PC-3 (cell line): ENCODE results near the gene TMEM143. TPM values are rescaled to one million over a fixed set of nuclear protein-coding genes. Genes with fewer than 3 reads are reported as not detected.

ENCODE experiments used
- ATAC-seq: fragments of 200-7000 bp; cut with Tn5 transposase; 2 replicates; pipeline ENCODE4 v1.9.1; 2020; ENCODE audit warnings: mild to moderate bottlenecking, moderate library complexity
- BruUV-seq: library from RNA; stranded (reverse); fragments of 400-500 nt; replicated peaks from 2 replicates; lab custom pipeline; 2021; lab: Mats Ljungman, UMichigan
- CTCF ChIA-PET: fragments of 300-600 bp; sonication (Branson Sonifier 250); formaldehyde crosslinking; loops from one replicate; lab custom pipeline; 2022; ENCODE audit warnings: antibody characterized with exemption; lab: Charles Lee
- POLR2A ChIA-PET: fragments of 300-600 bp; sonication (Branson Sonifier 250); formaldehyde crosslinking; loops from one replicate; lab custom pipeline; 2022; ENCODE audit warnings: antibody characterized with exemption; ENCODE audit not compliant: unreplicated experiment; lab: Charles Lee
- DNase-seq: peaks from one replicate; pipeline ENCODE4 v3.0.0-alpha.2; 2015
- H2AFZ ChIP-seq: fragments of 300-600 bp; sonication (generic); 2 replicates; pipeline ENCODE4 v1.6.0; 2016; ENCODE audit warnings: antibody characterized with exemption, low read length
- H3F3A ChIP-seq: fragments of 300-600 bp; sonication (generic); one replicate; pipeline ENCODE4 v1.6.0; 2017; ENCODE audit warnings: antibody characterized with exemption, low read length, control low read depth, mild to moderate bottlenecking; ENCODE audit not compliant: unreplicated experiment
- H3K27ac ChIP-seq: fragments of 300-600 bp; sonication (generic); 2 replicates; pipeline ENCODE4 v1.5.1; 2016; ENCODE audit warnings: mild to moderate bottlenecking, low read length
- H3K27me3 ChIP-seq: fragments of 300-600 bp; sonication (generic); 2 replicates; pipeline ENCODE4 v1.6.1; 2016; ENCODE audit warnings: low read length, mixed read lengths
- H3K36me3 ChIP-seq: fragments of 300-600 bp; sonication (generic); 2 replicates; pipeline ENCODE4 v1.6.1; 2016; ENCODE audit warnings: low read depth, mixed run types, low read length, mixed read lengths
- H3K4me1 ChIP-seq: fragments of 300-600 bp; sonication (generic); 2 replicates; pipeline ENCODE4 v1.5.1; 2016; ENCODE audit warnings: low read length; ENCODE audit not compliant: insufficient read depth
- H3K4me2 ChIP-seq: fragments of 300-600 bp; sonication (generic); 2 replicates; pipeline ENCODE4 v1.6.0; 2016; ENCODE audit warnings: low read length
- H3K4me3 ChIP-seq: fragments of 300-600 bp; sonication (generic); 2 replicates; pipeline ENCODE4 v1.5.1; 2016; ENCODE audit warnings: mild to moderate bottlenecking, low read length, mixed read lengths
- H3K79me2 ChIP-seq: fragments of 300-600 bp; sonication (generic); 2 replicates; pipeline ENCODE4 v1.6.1; 2017; ENCODE audit warnings: low read length, mixed read lengths
- H3K9ac ChIP-seq: fragments of 300-600 bp; sonication (generic); 2 replicates; pipeline ENCODE4 v1.6.0; 2016; ENCODE audit warnings: mild to moderate bottlenecking, low read length
- H3K9me2 ChIP-seq: fragments of 300-600 bp; sonication (generic); replicated peaks from 2 replicates; pipeline ENCODE4 v1.6.1; 2016; ENCODE audit warnings: mixed run types, low read length, mixed read lengths
- H3K9me3 ChIP-seq: fragments of 300-600 bp; sonication (generic); 2 replicates; pipeline ENCODE4 v1.6.1; 2016; ENCODE audit warnings: low read length, mixed read lengths
- H4K20me1 ChIP-seq: fragments of 300-600 bp; sonication (generic); 2 replicates; pipeline ENCODE4 v1.6.1; 2016; ENCODE audit warnings: low read length, mixed read lengths
- CTCF ChIP-seq: fragments of 300-600 bp; sonication (generic); conservative IDR thresholded peaks from 2 replicates; pipeline ENCODE4 v1.5.1; 2017; ENCODE audit warnings: antibody characterized with exemption, low read depth, mild to moderate bottlenecking, low read length
- EZH2 ChIP-seq: fragments of 300-600 bp; sonication (generic); IDR thresholded peaks from one replicate; pipeline ENCODE4 v1.6.1; 2017; ENCODE audit warnings: antibody characterized with exemption, mild to moderate bottlenecking, low read length; ENCODE audit not compliant: unreplicated experiment
- EZH2phosphoT487 ChIP-seq: fragments of 300-600 bp; sonication (generic); IDR thresholded peaks from 2 replicates; pipeline ENCODE4 v1.6.1; 2018; ENCODE audit warnings: mild to moderate bottlenecking, antibody characterized with exemption, low read length, borderline replicate concordance
- intact Hi-C: fragments of 100-400 bp; cut with micrococcal nuclease; formaldehyde crosslinking; loops from 2 replicates; pipeline ENCODE4 v1.9.0; 2023
- total RNA-seq: library from RNA; depleted of rRNA; stranded (reverse); fragments of >200 nt; gene quantifications from 2 replicates; pipeline ENCODE4 v1.2.3, GENCODE V29; 2014

The TMEM143 gene
- total RNA-seq, 1 experiment from 2014 or later, result 7.1 TPM

GRCh38 chr19:48405010-48405659 lies 41.4 kb upstream of the TMEM143 start:
- H3K9ac ChIP-seq, result no peak overlapping the region
- no peaks in the 10 kb centered on the region for H3K9me2 ChIP-seq
- TF ChIP-seq CTCF, result no peak
- no peak for TF ChIP-seq EZH2
- no peak for TF ChIP-seq EZH2phosphoT487
- H3K36me3 ChIP-seq, result no peaks in the 10 kb centered on the region
- H3K4me2 ChIP-seq, result no peak overlapping the region
- no peak overlapping the region for H3K4me3 ChIP-seq
- ChIA-PET CTCF (no interaction called here), POLR2A (no interaction called here)
- intact Hi-C loops, result no loop called here
- H2AFZ ChIP-seq, result no peak overlapping the region
- H3K9me3 ChIP-seq, result no peaks in the 10 kb centered on the region
- no peaks in the 10 kb centered on the region for H3K79me2 ChIP-seq
- ATAC-seq, result no peak
- no peaks in the 10 kb centered on the region for H3F3A ChIP-seq
- no peak overlapping the region for H3K27ac ChIP-seq
- BruUV-seq, result no TSS peak
- DNase-seq, result no peak
- no peaks in the 10 kb centered on the region for H3K4me1 ChIP-seq
- H4K20me1 ChIP-seq, result no peaks in the 10 kb centered on the region
- H3K27me3 ChIP-seq, result no peaks in the 10 kb centered on the region

GRCh38 chr19:48403606-48404005 lies 39.9 kb upstream of the TMEM143 start:
- BruUV-seq, result no TSS peak
- no peak overlapping the region for H3K4me2 ChIP-seq
- no peaks in the 10 kb centered on the region for H4K20me1 ChIP-seq
- H3K79me2 ChIP-seq, result no peaks in the 10 kb centered on the region
- H3K9ac ChIP-seq, result no peak overlapping the region
- DNase-seq (peak; percentile 49), ATAC-seq (peak; percentile 36; the same call in 1 of the 2 replicates)
- intact Hi-C loops, result no loop called here
- H2AFZ ChIP-seq, result no peak overlapping the region
- POLR2A ChIA-PET, result no interaction called here
- no peak overlapping the region for H3K27ac ChIP-seq
- CTCF ChIA-PET, result interaction anchor here (0.5 kb wide), 1 partner anchor 179 kb away, joined by 3 read pairs; no protein-coding TSS in a partner anchor
- no peaks in the 10 kb centered on the region for H3K4me1 ChIP-seq
- no peaks in the 10 kb centered on the region for H3K9me2 ChIP-seq
- no peak for TF ChIP-seq EZH2phosphoT487
- no peak for TF ChIP-seq CTCF
- TF ChIP-seq EZH2, result no peak
- H3K27me3 ChIP-seq, result no peaks in the 10 kb centered on the region
- no peaks in the 10 kb centered on the region for H3F3A ChIP-seq
- H3K9me3 ChIP-seq, result no peaks in the 10 kb centered on the region
- H3K4me3 ChIP-seq, result no peak overlapping the region
- no peaks in the 10 kb centered on the region for H3K36me3 ChIP-seq

- no peak for ATAC-seq
- no TSS peak for BruUV-seq
- DNase-seq, result no peak
- Histone ChIP-seq H3K27ac (no peak overlapping the region), H3K4me1 (peaks cover 6% of the 10 kb centered on the region), H3K9me3 (no peaks in the 10 kb centered on the region), H2AFZ (no peak overlapping the region), H3K79me2 (no peaks in the 10 kb centered on the region), H3K4me3 (no peak overlapping the region), H3K4me2 (no peak overlapping the region), H3K27me3 (no peaks in the 10 kb centered on the region), H3F3A (no peaks in the 10 kb centered on the region), H3K36me3 (no peaks in the 10 kb centered on the region), H4K20me1 (no peaks in the 10 kb centered on the region), H3K9me2 (no peaks in the 10 kb centered on the region), H3K9ac (no peak overlapping the region)
- intact Hi-C loops, result no loop called here
- CTCF ChIA-PET, result no interaction called here
- POLR2A ChIA-PET, result no interaction called here
- no peak for TF ChIP-seq CTCF
- TF ChIP-seq EZH2phosphoT487, result no peak
- TF ChIP-seq EZH2, result no peak
These were observed 37.5 kb upstream of the TMEM143 start for GRCh38 chr19:48401287-48401686.
